Daoy (cell line): ENCODE results near the gene KRTAP2-2. TPM values are rescaled to one million over a fixed set of nuclear protein-coding genes. Genes with fewer than 3 reads are reported as not detected.
"Not testable (repeated sequence)": the region's sequence is repeated elsewhere in the genome, so short reads cannot be mapped to it uniquely, and the experiment has no call there.

ENCODE experiments used
- DNase-seq: peaks from one replicate; pipeline ENCODE4 v3.0.0-alpha.2; 2015; ENCODE audit warnings: low read depth
- total RNA-seq: library from RNA; depleted of rRNA; stranded (reverse); fragments of >200 nt; shearing (Covaris generic); gene quantifications from 2 replicates; pipeline ENCODE4 v1.2.3, GENCODE V29; 2014; rRNA removed

The KRTAP2-2 gene, protein sequence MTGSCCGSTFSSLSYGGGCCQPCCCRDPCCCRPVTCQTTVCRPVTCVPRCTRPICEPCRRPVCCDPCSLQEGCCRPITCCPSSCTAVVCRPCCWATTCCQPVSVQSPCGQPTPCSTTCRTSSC
- not detected in 2 replicates for total RNA-seq

DNA sequence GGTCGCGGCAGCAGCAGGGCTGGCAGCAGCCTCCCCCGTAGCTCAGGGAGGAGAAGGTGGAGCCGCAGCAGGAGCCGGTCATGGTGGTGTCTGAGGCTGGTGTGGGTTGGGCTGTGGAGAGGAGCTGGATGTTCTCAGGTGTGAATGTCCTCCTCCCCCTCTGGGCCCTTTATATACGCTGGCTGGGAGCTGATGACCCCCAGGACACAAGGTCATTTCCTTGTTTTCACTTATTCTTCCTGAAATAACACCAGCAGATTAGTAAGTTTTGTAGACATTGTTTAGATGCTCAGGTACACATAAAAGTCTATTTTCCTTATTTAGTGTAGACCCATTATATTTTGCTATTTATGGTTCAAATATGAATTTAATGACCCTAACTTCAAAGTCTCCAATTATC, at the start of gene KRTAP2-2:
Gene KRTAP2-2, minus strand, starts transcription at position 101 of the 400 bp plus-strand sequence. Its CDS starts 19 bp downstream, at position 82.
- not testable (repeated sequence) for DNase-seq

DNA sequence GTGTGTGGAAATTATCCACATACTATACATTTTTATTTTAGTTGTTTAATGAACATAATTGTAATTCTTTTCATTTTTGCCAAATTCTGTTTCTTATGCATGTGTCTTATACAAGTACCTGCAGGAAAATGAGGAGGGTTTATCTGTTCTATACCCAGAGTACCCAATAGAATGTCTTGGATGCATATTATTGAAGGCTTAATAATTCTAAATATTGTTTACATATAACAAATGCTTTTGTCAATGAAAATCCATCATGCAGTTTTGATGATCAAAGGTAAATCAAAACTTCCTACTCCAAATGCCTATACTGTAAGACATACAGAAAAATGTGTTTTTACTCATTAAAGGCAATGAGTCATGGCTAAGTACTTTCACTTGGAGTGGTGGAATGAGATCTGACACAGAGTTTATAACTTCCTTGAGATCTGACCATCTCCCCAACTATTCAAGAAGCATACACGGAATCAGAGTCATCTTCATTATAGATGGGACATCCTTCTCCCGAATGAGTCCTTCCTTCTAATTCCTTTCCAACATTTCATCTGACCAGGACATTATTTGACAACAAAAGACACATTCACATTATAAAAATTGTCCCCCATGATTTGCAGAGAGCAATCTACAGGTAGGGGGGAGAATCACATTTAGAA, 49.5 kb upstream of the KRTAP2-2 start:
- DNase-seq = not testable (repeated sequence)

DNA sequence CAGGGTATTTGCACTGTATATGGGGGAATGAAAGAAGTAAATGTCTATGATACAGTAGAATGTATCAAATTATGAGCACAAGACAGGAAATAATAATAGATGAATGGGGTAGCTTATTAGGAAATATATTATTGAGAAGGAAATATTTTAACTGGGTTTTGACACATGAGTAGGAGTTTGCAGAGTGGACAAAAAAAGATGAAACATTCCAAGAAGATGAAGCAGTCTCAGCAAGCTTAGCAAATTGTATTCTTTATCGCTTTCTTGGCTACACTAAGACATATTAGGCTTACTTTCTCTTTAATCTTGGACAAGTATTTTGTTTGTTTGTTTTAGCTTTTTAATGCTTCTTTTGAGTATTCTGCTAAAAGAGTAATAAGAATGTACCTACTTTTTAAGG, 48.9 kb upstream of the KRTAP2-2 start:
- no peak for DNase-seq

DNA sequence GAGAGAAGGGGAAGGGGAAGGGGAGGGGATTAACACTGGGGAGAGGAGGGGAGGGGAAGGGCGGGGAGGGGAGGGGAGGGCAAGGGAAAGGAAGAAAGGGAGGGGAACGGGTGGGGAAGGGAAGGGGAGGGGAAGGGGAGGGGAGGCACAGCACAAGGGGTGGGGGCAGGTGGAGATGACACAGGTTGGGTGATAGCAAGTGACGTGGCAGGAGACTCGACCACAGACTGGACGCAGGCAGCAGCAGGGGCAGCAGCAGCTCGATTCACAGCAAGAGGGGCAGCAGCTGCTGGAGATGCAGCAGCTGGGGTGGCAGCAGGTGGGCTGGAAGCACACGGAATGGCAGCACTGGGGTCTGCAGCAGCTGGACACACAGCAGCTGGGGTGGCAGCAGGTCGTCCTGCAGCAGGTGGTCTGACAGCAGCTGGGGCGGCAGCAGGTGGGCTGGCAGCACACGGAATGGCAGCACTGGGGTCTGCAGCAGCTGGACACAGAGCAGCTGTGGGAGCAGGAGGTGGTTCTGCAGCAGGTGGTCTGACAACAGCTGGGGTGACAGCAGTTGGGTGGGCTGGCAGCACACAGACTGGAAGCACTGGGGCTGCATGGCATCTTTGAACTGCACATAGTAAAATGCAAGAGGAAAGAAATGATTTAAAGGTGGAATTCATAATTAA, 46.7 kb upstream of the KRTAP2-2 start, which contains the start of gene KRTAP4-16:
Gene KRTAP4-16, minus strand, starts transcription at position 624 of the 674 bp plus-strand sequence. Its CDS starts 0 bp downstream, at position 624.
- no peak for DNase-seq

DNA sequence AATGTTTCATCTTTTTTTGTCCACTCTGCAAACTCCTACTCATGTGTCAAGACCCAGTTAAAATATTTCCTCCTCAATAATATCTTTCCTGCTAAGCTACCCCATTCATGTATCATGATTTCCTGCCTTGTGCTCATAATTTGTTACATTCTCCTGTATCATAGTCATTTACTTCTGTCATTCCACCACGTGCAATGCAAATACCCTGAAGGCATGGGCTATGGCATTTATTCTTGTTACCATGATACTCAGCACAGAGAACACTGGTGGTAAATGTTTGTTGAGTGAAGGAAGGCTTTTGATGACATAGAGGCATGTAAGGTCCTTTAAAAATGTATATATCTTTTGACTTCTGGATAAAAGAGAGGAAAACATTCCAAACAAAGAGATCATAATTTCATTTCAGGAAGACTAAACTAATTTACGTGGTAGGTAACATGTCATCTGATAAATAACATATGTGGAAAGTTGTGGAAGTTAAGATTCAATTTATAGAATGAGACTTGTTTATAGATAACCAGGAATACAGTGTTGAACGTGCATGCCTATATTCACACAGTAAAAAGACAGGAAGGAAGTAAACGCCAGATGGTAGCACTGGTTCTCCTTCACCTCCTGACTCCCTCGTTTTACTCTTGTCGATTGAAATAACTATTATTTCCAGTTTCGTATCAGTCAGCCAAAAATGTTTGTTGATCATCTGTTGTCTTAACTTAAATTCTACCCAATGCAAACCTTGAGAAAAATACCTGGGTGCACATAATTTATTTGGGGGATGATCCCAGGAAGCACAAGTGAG, 44.9 kb upstream of the KRTAP2-2 start:
- peak; percentile 80 for DNase-seq

DNA sequence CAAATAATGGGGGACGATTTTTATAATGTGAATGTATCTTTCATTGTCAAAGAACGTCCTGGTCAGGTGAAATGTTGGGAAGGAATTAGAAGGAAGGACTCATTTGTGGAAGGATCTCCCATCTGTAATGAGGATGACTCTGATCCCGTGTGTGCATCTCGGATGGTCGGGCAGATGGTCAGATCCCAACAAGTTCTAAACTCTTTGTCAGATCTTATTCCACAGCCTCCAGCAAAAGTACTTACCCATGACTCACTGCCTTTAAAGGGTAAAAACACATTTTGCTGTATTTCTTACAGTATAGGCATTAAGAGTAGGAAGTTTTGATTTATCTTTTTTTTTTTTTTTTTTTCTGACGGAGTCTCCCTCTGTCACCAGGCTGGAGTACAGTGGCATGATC, 43.5 kb upstream of the KRTAP2-2 start:
- DNase-seq = no peak

DNA sequence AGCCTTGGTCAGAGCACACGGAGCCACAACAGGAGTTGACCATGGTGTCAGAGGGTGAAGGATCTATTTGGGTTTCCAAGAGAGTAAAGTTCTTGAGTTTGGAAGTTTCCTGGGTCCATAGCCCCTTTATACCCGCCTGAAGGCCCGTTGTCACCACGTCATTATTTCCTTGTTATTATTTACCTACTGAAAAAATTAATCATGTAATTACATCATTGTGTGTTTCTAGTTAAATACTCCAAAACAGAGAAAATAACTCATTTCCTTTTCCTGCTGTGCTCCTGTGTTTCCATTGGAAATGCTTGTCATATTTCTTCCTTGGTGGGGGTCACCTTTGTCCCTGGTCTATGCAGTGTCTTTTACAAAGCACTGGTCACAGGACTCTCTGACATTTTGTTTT, 43.0 kb upstream of the KRTAP2-2 start, which contains the start of gene KRTAP4-8:
Gene KRTAP4-8, minus strand, starts transcription at position 101 of the 400 bp plus-strand sequence. Its CDS starts 58 bp downstream, at position 43.
- no peak for DNase-seq

DNA sequence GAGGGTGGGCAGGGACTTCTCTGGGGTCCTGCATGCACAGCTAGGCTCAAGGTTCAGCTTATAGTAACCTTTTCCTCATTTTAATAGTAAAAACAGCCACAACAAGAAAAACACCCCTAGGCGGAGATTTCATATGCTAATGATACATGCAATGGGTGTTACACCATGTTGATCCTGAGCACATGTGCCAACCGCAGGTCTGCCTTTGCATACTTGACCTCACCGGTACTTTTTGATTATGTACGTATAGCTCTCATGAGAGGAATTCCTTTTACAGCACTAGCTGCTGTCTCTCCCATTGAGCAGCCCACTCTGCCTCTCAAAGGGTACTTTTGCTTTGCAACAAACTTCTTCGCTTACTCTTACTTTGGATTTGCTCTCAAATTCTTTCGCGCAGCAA, 41.0 kb upstream of the KRTAP2-2 start:
- no peak for DNase-seq

DNA sequence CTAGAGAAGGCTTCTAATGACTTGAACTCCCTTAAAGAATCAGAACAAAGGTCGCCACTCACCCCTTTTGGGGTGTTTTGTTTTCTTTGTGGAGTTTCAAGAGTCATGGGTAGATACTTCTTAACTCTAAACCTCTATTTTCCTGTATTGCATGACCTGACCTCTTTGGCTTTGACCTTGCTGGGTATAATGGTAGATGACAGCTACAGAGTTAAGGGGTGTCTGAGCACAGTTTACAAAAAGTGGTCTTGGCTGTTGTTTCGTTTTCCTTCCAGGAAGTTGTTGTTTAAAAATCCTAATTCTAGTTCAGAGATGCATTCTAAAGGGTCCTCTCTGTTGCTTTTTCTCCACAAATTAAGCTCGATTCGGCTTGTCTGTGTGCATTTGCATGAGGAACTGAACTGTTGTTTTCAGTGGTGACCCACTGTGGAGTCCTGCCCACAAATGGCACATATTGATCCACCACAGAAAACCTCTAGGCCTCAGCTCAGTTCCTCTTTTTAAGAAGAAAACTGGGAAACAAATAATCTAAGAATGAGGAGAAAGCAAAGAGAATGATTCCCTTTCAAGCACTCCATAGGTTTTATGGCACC, 33.8 kb upstream of the KRTAP2-2 start:
- DNase-seq = not testable (repeated sequence)

DNA sequence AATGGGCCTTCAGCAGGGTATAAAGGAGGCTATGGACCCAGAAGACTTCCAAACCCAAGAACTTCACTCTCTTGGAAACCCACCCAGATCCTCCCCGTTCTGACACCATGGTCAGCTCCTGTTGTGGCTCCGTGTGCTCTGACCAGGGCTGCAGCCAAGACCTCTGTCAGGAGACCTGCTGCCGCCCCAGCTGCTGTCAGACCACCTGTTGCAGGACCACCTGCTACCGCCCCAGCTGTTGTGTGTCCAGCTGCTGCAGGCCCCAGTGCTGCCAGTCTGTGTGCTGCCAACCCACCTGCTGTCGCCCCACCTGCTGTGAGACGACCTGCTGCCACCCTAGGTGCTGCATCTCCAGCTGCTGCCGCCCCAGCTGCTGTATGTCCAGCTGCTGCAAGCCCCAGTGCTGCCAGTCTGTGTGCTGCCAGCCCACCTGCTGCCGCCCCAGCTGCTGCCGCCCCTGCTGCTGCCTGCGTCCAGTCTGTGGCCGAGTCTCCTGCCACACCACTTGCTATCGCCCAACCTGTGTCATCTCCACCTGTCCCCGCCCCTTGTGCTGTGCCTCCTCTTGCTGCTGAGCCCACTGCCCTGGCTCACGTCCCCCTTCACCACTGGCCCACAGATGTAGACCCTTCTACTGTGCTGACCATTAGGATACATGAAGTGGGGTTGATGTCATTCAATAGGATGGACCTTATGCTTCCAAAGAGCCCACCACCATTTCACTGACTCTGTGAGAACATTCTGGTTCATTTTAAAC, 29.2 kb upstream of the KRTAP2-2 start, which contains the start of gene KRTAP4-7:
Gene KRTAP4-7, plus strand, starts transcription at position 51 of the 757 bp plus-strand sequence. Its CDS starts 57 bp downstream, at position 108.
- DNase-seq = not testable (repeated sequence)

DNA sequence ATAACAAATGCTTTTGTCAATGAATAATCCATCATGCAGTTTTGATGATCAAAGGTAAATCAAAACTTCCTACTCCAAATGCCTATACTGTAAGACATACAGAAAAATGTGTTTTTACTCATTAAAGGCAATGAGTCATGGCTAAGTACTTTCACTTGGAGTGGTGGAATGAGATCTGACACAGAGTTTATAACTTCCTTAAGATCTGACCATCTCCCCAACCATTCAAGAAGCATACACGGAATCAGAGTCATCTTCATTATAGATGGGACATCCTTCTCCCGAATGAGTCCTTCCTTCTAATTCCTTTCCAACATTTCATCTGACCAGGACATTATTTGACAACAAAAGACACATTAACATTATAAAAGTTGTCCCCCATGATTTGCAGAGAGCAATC, 28.4 kb upstream of the KRTAP2-2 start:
- DNase-seq = peak; percentile 42

DNA sequence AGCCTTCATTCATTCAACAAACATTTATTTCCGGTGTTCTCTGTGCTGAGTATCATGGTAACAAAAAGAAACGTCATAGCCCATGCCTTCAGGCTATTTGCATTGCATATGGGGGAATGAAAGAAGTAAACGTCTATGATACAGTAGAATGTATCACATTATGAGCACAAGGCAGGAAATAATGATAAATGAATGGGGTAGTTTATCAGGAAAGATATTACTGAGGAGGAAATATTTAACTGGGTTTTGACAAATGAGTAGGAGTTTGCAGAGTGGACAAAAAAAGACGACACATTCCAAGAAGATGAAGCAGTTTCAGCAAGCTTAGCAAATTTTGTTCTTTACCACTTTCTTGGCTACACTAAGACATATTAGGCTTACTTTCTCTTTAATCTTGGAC, 27.6 kb upstream of the KRTAP2-2 start:
- DNase-seq = peak; percentile 49

DNA sequence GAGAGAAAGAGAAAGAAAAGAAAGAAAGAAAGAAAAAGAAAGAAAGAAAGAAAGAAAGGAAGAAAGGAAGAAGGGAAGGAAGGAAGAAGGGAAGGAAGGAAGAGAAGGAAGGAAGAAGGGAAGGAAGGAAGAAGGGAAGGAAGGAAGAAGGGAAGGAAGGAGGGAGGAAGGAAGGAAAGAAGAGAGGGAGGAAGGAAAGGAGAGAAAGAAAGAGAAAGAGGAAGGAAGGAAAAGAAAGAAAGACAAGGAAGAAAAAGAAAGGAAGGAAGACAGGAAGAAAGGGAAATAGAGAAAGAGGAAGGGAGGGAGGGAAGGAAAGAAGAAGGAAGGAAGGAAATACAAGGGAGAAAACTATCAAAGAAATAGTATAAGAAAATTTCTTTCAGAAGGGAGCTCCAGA, 21.8 kb upstream of the KRTAP2-2 start:
- DNase-seq = no peak

DNA sequence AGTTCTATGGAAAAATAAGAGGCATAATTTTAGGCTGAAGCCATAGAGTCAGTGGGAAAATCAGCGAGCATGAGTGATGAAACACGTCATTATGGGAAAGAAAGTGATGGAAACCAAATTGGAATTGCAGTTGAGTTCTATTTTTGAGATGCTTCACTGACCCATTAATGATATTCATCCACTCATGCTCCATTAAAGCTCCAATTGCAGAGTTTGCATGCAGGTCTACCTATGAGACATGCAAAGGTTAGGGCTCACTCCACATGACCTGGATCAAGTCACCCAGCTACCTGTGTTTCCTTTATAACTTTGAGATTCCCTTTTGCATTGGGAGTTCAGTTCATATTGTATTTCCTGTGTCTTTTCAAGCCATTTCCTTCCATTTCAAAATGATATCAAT, 18.6 kb upstream of the KRTAP2-2 start:
- no peak for DNase-seq

DNA sequence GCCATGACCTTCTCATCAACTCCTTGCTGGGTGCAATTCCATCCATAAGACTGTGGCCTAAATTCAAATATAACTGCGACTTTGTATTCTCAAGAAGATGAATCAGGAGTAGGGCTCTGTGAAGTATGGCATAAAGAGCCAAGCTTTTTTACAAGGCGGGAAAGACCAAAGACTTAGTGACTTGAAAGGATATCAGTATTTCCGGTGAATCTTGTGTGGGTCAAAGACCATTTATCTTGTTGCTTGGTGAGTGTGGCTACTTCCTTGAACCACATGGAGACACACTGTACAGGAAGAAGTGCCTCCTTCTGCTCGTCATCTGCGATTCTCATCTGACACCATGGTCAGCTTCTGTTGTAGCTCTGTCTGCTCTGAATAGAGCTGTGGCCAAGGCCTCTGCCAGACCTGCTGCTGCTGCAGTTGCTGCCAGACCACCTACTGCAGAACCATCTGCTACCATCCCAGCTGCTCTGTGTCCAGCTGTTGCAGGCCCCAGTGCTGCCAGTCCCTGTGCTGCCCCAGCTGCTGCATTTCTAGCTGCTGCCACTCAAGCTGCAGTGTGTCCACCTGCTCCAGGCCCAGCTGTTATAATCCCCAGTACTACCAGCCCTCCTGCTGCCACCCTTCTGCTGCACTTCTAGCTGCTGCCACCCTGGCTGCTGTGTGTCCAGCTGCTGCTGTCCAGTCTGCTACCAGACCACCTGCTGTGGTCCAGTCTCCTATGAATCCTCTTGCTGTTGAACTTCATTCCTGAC, 16.8 kb upstream of the KRTAP2-2 start:
- DNase-seq = no peak

DNA sequence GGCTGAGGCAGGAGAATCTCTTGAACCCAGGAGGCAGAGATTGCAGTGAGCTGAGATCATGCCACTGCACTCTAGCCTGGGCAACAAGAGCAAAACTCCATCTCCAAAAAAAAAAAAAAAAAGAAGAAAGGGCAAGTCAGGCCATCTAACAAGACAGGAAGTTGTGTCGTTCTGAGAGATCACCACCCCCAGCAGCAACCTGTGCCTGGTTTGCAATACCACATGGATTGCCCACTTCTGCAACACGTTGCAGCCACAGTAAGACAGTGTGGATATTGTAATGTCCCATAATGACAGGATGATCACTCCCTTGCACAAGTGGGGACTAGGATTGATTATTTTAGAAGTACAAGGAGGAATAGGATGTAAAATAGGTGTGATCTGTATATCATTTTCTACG, 14.0 kb upstream of the KRTAP2-2 start:
- DNase-seq = no peak

DNA sequence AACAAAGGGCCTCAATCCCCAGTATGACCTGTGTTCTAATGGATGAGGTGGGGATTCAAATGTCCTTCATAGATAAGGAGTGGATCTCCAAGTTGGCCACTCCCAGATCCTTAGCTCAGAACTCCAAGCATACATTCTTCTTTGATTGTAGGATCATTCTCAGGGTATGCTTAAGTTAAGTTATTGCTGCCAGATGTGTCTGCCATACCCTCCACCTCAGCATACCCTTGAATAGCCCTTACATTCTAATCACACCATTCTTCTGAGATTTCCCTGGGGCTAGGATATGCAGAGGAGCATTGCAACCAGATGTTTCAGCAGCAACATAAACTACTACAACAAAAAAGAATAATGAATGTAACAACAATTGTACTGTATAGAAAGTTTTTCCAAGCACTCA, 12.3 kb upstream of the KRTAP2-2 start:
- DNase-seq = no peak

DNA sequence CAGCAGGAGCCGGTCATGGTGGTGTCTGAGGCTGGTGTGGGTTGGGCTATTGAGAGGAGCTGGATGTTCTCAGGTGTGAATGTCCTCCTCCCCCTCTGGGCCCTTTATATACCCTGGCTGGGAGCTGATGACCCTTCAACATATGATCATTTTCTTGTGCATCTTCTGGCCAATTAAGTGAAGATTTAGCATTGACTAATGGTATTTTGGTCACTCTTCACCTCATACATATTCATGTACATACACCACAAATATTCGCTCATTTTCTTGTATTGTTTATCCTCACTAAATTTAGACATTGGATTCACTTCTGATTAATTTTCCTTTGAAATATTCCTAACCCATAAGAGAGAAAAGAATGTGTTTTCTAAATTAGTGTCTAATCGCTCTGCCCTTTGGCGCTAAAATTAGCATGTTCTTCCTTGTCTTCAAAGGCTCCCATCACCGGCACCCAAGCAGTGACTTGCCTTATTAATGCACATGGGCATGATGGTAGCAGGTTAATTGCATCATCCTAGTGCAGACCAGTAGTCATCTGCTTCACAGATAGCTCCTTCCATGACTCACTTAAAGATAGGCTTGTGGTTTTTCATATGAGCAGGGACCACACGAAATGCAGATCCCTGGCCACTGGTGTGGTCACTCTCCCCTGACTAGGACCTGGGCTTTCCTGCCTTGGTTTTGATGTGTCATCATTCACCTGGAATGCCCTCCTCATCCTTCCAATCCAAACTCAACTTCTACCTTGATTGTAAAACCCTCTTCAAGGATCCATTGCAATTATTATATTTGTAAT, 11.0 kb upstream of the KRTAP2-2 start, which contains the start of gene KRTAP2-4:
Gene KRTAP2-4, minus strand, starts transcription at position 51 of the 796 bp plus-strand sequence. Its CDS starts 34 bp downstream, at position 17.
- peak; percentile 77 for DNase-seq
